HepG2 (cell line): Measurements from ENCODE around the gene LDLRAD4. TPM values are rescaled to one million over a fixed set of nuclear protein-coding genes. Genes with fewer than 3 reads are reported as not detected.

Experiments
- AKAP8 ChIP-seq: sonication (generic); formaldehyde crosslinking; IDR thresholded peaks from 2 replicates; pipeline ENCODE4 v1.5.1; 2020; ENCODE audit warnings: mild to moderate bottlenecking, missing genetic modification reagents
- BATF2 ChIP-seq: sonication (generic); formaldehyde crosslinking; IDR thresholded peaks from 2 replicates; pipeline ENCODE4 v1.8.0; 2022; ENCODE audit warnings: mild to moderate bottlenecking, missing genetic modification reagents, moderate library complexity
- HDAC1 ChIP-seq: sonication (generic); formaldehyde crosslinking; IDR thresholded peaks from 2 replicates; pipeline ENCODE4 v1.5.1; 2020; ENCODE audit warnings: mild to moderate bottlenecking, missing genetic modification reagents
- HMGXB4 ChIP-seq, 2 experiments: sonication (generic) in 1 of 2; formaldehyde crosslinking in 1 of 2; IDR thresholded peaks; 2 replicates each; pipeline versions ENCODE4 v1.4.0 to v1.6.1; 2018 to 2020; ENCODE audit warnings: missing genetic modification reagents in 2 of 2, borderline replicate concordance in 1 of 2, low read depth in 1 of 2, mild to moderate bottlenecking in 1 of 2, missing biosample characterization in 1 of 2
- JARID2 ChIP-seq: sonication (generic); formaldehyde crosslinking; IDR thresholded peaks from 2 replicates; pipeline ENCODE4 v1.8.1; 2023; ENCODE audit warnings: missing genetic modification reagents, inconsistent platforms; ENCODE audit not compliant: insufficient replicate concordance
- MAFF ChIP-seq: IDR thresholded peaks from 2 replicates; pipeline ENCODE4 v1.6.1; 2011; ENCODE audit warnings: low read depth, low read length, improper control_type of control experiment
- NR0B2 ChIP-seq: sonication (generic); formaldehyde crosslinking; IDR thresholded peaks from 2 replicates; pipeline ENCODE4 v1.4.0; 2020; ENCODE audit warnings: mild to moderate bottlenecking, missing genetic modification reagents
- REPIN1 ChIP-seq: sonication (generic); formaldehyde crosslinking; IDR thresholded peaks from 2 replicates; pipeline ENCODE4 v1.8.0; 2022; ENCODE audit warnings: missing genetic modification reagents, low read depth, mild to moderate bottlenecking, borderline replicate concordance
- TMF1 ChIP-seq: sonication (generic); formaldehyde crosslinking; IDR thresholded peaks from 2 replicates; pipeline ENCODE4 v1.8.1; 2022; ENCODE audit warnings: low read depth, missing genetic modification reagents
- UBTF ChIP-seq: sonication (generic); formaldehyde crosslinking; IDR thresholded peaks from 2 replicates; pipeline ENCODE4 v1.4.0; 2020; ENCODE audit warnings: mild to moderate bottlenecking, missing genetic modification reagents
- ZNF513 ChIP-seq: sonication (generic); formaldehyde crosslinking; conservative IDR thresholded peaks from 2 replicates; pipeline ENCODE4 v1.5.0; 2020; ENCODE audit warnings: missing genetic modification reagents
- ZNF7 ChIP-seq: IDR thresholded peaks from 2 replicates; pipeline ENCODE4 v1.6.1; 2016; ENCODE audit warnings: missing biosample characterization, missing genetic modification reagents
- ZNF788 ChIP-seq: sonication (generic); formaldehyde crosslinking; IDR thresholded peaks from 2 replicates; pipeline ENCODE4 v1.5.0; 2020; ENCODE audit warnings: mild to moderate bottlenecking, missing genetic modification reagents, borderline replicate concordance
- ZNF839 ChIP-seq: sonication (generic); formaldehyde crosslinking; IDR thresholded peaks from 2 replicates; pipeline ENCODE4 v1.4.0; 2020; ENCODE audit warnings: missing genetic modification reagents, mild to moderate bottlenecking, borderline replicate concordance
- polyA plus RNA-seq, 8 experiments: library from polyadenylated mRNA; depleted of rRNA in 3 of 8; stranded (reverse) in 7 of 8; unstranded in 1 of 8; fragments of >200 nt; fragmentation: Illumina TruSeq in 4 of 8; extraction: Trizol in 4 of 8; gene quantifications; 2 replicates each; pipeline versions ENCODE4 v1.2.1 to v1.2.3, GENCODE V29; 2011 to 2016; ENCODE audit warnings: low read depth in 4 of 8, missing spikeins in 1 of 8, mixed read lengths in 1 of 8; ENCODE audit not compliant: insufficient read depth in 1 of 8
- total RNA-seq, 5 experiments: library from RNA; depleted of rRNA; stranded (reverse); fragments of >200 nt; fragmentation: Illumina TruSeq; extraction: Trizol; gene quantifications; 2 replicates each; pipeline ENCODE4 v1.2.3, GENCODE V29; 2016; ENCODE audit warnings: low read depth in 1 of 5
- TF ChIP-seq, protein P1 (sequence below): sonication (generic); formaldehyde crosslinking; IDR thresholded peaks from 2 replicates; pipeline ENCODE4 v1.9.0; 2021; ENCODE audit warnings: missing genetic modification reagents, mild to moderate bottlenecking, borderline replicate concordance
- TF ChIP-seq, protein P2 (sequence below): sonication (generic); formaldehyde crosslinking; IDR thresholded peaks from 2 replicates; pipeline ENCODE4 v1.4.0; 2020; ENCODE audit warnings: missing genetic modification reagents, borderline replicate concordance

Gene LDLRAD4
- total and polyA plus RNA-seq, 2 of the 13 experiments (the other 11 are each of a cell fraction or from before 2014, with no cell fraction given): 13.6 to 20.9 TPM

DNA sequence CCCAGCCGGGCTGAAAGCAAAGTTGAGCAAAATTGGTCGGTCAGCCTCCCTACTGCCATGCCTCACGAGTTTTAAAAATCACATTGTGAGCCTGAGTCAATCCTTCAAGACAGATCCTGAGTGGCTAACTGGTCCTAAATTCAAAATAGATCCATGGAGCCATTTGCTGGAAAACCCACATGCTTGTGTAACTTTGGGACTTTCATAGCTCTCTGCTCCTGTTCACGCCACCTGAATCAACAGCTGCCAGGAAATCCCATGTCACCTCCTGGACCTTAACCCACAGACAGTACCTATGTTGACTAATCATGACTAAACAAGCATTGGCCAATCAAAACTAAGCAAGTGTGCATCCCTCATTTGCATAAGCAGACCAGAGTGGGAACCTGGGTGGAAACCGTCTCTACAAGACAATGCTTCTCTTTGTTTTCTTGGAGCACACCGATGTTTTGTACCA is 42.8 kb upstream of the LDLRAD4 start (continued):
- no peak; the same call in 1 of the 2 replicates for TF ChIP-seq ZNF788 (CRISPR knock-in tag)
- TF ChIP-seq REPIN1: no peak
- TF ChIP-seq BATF2 (CRISPR knock-in tag): no peak
- TF ChIP-seq, protein P1, sequence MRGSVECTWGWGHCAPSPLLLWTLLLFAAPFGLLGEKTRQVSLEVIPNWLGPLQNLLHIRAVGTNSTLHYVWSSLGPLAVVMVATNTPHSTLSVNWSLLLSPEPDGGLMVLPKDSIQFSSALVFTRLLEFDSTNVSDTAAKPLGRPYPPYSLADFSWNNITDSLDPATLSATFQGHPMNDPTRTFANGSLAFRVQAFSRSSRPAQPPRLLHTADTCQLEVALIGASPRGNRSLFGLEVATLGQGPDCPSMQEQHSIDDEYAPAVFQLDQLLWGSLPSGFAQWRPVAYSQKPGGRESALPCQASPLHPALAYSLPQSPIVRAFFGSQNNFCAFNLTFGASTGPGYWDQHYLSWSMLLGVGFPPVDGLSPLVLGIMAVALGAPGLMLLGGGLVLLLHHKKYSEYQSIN (CRISPR knock-in tag): no peak
- no peak for TF ChIP-seq AKAP8 (CRISPR knock-in tag)
- no peak for TF ChIP-seq ZNF839
- TF ChIP-seq ZNF513 (CRISPR knock-in tag): no peak
- no peak for TF ChIP-seq HMGXB4 (CRISPR knock-in tag; IDR thresholded peaks at IDR 0.05; ENCODE audit: borderline replicate concordance in 1 of 2, low read depth in 1 of 2)
- no peak for TF ChIP-seq TMF1
- TF ChIP-seq UBTF (CRISPR knock-in tag): peak; percentile 18; the same call in 1 of the 2 replicates
- TF ChIP-seq JARID2 (CRISPR knock-in tag): no peak
- no peak for TF ChIP-seq ZNF7
- peak; percentile 23; the same call in 1 of the 2 replicates for TF ChIP-seq MAFF
- TF ChIP-seq, protein P2, sequence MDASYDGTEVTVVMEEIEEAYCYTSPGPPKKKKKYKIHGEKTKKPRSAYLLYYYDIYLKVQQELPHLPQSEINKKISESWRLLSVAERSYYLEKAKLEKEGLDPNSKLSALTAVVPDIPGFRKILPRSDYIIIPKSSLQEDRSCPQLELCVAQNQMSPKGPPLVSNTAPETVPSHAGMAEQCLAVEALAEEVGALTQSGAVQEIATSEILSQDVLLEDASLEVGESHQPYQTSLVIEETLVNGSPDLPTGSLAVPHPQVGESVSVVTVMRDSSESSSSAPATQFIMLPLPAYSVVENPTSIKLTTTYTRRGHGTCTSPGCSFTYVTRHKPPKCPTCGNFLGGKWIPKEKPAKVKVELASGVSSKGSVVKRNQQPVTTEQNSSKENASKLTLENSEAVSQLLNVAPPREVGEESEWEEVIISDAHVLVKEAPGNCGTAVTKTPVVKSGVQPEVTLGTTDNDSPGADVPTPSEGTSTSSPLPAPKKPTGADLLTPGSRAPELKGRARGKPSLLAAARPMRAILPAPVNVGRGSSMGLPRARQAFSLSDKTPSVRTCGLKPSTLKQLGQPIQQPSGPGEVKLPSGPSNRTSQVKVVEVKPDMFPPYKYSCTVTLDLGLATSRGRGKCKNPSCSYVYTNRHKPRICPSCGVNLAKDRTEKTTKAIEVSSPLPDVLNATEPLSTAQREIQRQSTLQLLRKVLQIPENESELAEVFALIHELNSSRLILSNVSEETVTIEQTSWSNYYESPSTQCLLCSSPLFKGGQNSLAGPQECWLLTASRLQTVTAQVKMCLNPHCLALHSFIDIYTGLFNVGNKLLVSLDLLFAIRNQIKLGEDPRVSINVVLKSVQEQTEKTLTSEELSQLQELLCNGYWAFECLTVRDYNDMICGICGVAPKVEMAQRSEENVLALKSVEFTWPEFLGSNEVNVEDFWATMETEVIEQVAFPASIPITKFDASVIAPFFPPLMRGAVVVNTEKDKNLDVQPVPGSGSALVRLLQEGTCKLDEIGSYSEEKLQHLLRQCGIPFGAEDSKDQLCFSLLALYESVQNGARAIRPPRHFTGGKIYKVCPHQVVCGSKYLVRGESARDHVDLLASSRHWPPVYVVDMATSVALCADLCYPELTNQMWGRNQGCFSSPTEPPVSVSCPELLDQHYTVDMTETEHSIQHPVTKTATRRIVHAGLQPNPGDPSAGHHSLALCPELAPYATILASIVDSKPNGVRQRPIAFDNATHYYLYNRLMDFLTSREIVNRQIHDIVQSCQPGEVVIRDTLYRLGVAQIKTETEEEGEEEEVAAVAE (CRISPR knock-in tag): no peak; the same call in 1 of the 2 replicates
- TF ChIP-seq NR0B2: no peak
- no peak; the same call in 1 of the 2 replicates for TF ChIP-seq HDAC1
